Spleen (tissue), 11 donors: ENCODE results near the gene TMC7. TPM values are rescaled to one million over a fixed set of nuclear protein-coding genes. Genes with fewer than 3 reads are reported as not detected.

Experiments used
- DNase-seq: peaks from one replicate; pipeline ENCODE4 v3.0.0-alpha.2; 2020
- H3K27ac ChIP-seq, 8 donors: fragments of 200-600 bp; sonication (generic) in 7 of 8; 1 replicate in 4 of 8; 2 replicates in 4 of 8; pipeline versions ENCODE4 v1.5.0 to v1.8.0; 2016 to 2021; ENCODE audit warnings: inconsistent platforms in 4 of 8, mild to moderate bottlenecking in 4 of 8, moderate library complexity in 1 of 8
- H3K27me3 ChIP-seq, 7 donors: fragments of 200-600 bp; sonication (generic) in 6 of 7; replicated peaks in 1 of 7; 1 replicate in 4 of 7; 2 replicates in 3 of 7; pipeline versions ENCODE4 v1.5.0 to v1.8.0; 2016 to 2021; ENCODE audit warnings: inconsistent platforms in 3 of 7, mild to moderate bottlenecking in 1 of 7
- H3K36me3 ChIP-seq, 6 donors: fragments of 200-600 bp; sonication (generic) in 5 of 6; 1 replicate in 4 of 6; 2 replicates in 2 of 6; pipeline versions ENCODE4 v1.5.0 to v1.8.0; 2016 to 2021; ENCODE audit warnings: inconsistent platforms in 2 of 6
- H3K4me1 ChIP-seq, 6 donors: fragments of 200-600 bp; sonication (generic) in 5 of 6; 1 replicate in 3 of 6; 2 replicates in 3 of 6; pipeline versions ENCODE4 v1.5.0 to v1.8.0; 2016 to 2021; ENCODE audit warnings: inconsistent platforms in 3 of 6
- H3K4me3 ChIP-seq, 8 donors: fragments of 200-600 bp; sonication (generic) in 7 of 8; 1 replicate in 4 of 8; 2 replicates in 4 of 8; pipeline versions ENCODE4 v1.5.0 to v1.8.0; 2016 to 2021; ENCODE audit warnings: inconsistent platforms in 4 of 8, mild to moderate bottlenecking in 4 of 8, moderate library complexity in 2 of 8
- H3K9me3 ChIP-seq, 8 donors: fragments of 200-600 bp; sonication (generic) in 7 of 8; 1 replicate in 4 of 8; 2 replicates in 4 of 8; pipeline versions ENCODE4 v1.5.0 to v1.8.0; 2016 to 2021; ENCODE audit warnings: inconsistent platforms in 4 of 8
- POLR2A ChIP-seq, 3 donors: fragments of 450-650 bp; IDR thresholded peaks; one replicate each; pipeline ENCODE4 v1.5.1; 2017; ENCODE audit warnings: antibody characterized with exemption in 3 of 3, mild to moderate bottlenecking in 1 of 3
- POLR2AphosphoS5 ChIP-seq, 3 donors: sonication (generic); formaldehyde crosslinking; IDR thresholded peaks; one replicate each; pipeline ENCODE4 v1.5.1; 2017; ENCODE audit warnings: antibody characterized with exemption in 3 of 3
- WGBS, 5 donors: extraction: QIAGEN DNeasy Blood & Tissue Kit in 3 of 5; methylation state at CpG; one replicate each; pipeline versions ENCODE4 v1.1.5 to v1.1.7; 2013 to 2018; 5-methylcytosine and 5-hydroxymethylcytosine counted together
- intact Hi-C: fragments of 100-400 bp; cut with DNase I; formaldehyde crosslinking; loops from one replicate; pipeline ENCODE4 v1.15.0; 2023; ENCODE audit warnings: low total_unique reads
- polyA plus RNA-seq, 3 donors: library from polyadenylated mRNA; stranded (reverse); fragments of 200-250 nt; gene quantifications; one replicate each; pipeline ENCODE4 v1.2.1, GENCODE V29; 2013
- total RNA-seq, 7 donors: library from RNA; depleted of rRNA in 3 of 7; stranded (reverse); fragments of >200 nt in 3 of 7; fragmentation: NEBNext Ultra II Directional in 4 of 7; extraction: Animal tissue kit (Norgen Biotek cat#: 25700) in 4 of 7; gene quantifications; one replicate each; pipeline versions ENCODE4 v1.1.0 to v1.2.1, GENCODE V29; 2016 to 2021
- TF ChIP-seq, protein P1 (sequence below), 11 experiments: fragments of 200-600 bp in 7 of 11; fragments of 450-650 bp in 4 of 11; sonication (generic) in 4 of 11; IDR thresholded peaks in 8 of 11; conservative IDR thresholded peaks in 3 of 11; 1 replicate in 7 of 11; 2 replicates in 4 of 11; pipeline versions ENCODE4 v1.4.0 to v1.8.0; 2016 to 2021; ENCODE audit warnings: antibody characterized with exemption in 11 of 11, inconsistent platforms in 4 of 11, mild to moderate bottlenecking in 1 of 11
- donor health status: healthy with polysubstance abuse.
- donor health status: DM: no; HTN: no; CAD: no; lungs with moderate emphysema.
- donor health status: DM: no; HTN: no; CAD: no.
- donor health status: Bipolar disorder and iron deficiency.
- donor health status: healthy.
- donor health status: DM: no; HTN: no; CAD: no.
- donor health status: DM: yes; HTN: yes; CAD: no.

Gene TMC7
- total and polyA plus RNA-seq, 10 donors = 0.15 to 0.60 (median 0.37) TPM

GRCh38 chr16:19088341-19088916, 104.7 kb downstream of the TMC7 start:
- DNase-seq = no peak
- H3K27ac ChIP-seq = no peak overlapping the region
- H3K4me1 ChIP-seq = peaks cover 6 to 17% (median 12%) of the 10 kb centered on the region in 6 donors
- WGBS, 5 donors = 81 to 92% (median 86%) methylated on average over 5 of the region's 5 CpGs
- H3K36me3 ChIP-seq = no peaks in the 10 kb centered on the region
- no peak overlapping the region for H3K4me3 ChIP-seq
- no peak for TF ChIP-seq POLR2AphosphoS5 (IDR thresholded peaks at IDR 0.05)
- no peak for TF ChIP-seq POLR2A (IDR thresholded peaks at IDR 0.05)
- TF ChIP-seq, protein P1, sequence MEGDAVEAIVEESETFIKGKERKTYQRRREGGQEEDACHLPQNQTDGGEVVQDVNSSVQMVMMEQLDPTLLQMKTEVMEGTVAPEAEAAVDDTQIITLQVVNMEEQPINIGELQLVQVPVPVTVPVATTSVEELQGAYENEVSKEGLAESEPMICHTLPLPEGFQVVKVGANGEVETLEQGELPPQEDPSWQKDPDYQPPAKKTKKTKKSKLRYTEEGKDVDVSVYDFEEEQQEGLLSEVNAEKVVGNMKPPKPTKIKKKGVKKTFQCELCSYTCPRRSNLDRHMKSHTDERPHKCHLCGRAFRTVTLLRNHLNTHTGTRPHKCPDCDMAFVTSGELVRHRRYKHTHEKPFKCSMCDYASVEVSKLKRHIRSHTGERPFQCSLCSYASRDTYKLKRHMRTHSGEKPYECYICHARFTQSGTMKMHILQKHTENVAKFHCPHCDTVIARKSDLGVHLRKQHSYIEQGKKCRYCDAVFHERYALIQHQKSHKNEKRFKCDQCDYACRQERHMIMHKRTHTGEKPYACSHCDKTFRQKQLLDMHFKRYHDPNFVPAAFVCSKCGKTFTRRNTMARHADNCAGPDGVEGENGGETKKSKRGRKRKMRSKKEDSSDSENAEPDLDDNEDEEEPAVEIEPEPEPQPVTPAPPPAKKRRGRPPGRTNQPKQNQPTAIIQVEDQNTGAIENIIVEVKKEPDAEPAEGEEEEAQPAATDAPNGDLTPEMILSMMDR (IDR thresholded peaks at IDR 0.05 in 8 of 11, conservative IDR thresholded peaks at IDR 0.05 in 3 of 11) = no peak
- H3K9me3 ChIP-seq = peaks cover 0 to 5% (median 0%) of the 10 kb centered on the region in 8 donors
- intact Hi-C loops = loop anchor here (5.0 to 10.0 kb wide), 2 partner anchors 86 to 414 kb away; no protein-coding TSS in a partner anchor
- peaks cover 0 to 21% (median 0%) of the 10 kb centered on the region in 7 donors for H3K27me3 ChIP-seq

DNA sequence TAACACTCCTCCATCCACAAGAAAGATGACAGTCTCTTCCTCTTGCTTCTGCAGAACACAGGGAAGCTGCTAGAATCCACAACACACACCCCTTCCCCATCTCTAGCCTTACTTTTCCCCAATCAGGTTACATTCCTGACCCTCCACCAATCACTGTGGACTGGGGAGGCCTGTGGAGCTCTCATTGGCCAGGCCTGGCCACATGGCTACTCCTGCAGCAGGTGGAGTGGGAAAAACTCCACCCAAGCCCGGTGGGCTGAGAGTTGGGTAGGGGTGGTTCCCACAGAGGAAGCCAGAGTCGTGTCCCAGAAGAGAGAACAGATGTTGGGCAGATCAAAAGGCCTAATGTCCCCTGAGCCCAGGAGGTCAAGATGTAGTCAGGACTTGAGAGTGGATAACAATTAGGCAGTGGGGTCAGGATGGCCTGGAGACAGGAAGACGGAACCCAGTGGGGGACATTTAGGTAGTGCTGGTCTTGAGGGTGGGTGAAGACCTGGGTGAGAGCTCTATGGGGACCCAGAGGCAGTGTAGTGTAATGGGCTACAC, 105.7 kb downstream of the TMC7 start:
- peaks cover 6 to 17% (median 12%) of the 10 kb centered on the region in 6 donors for H3K4me1 ChIP-seq
- 66 to 84% (median 78%) methylated on average over 3 of the region's 3 CpGs for WGBS, 5 donors
- intact Hi-C loops = loop anchor here (5.0 to 10.0 kb wide), 2 partner anchors 85 to 413 kb away; no protein-coding TSS in a partner anchor
- no peaks in the 10 kb centered on the region for H3K36me3 ChIP-seq
- no peak for DNase-seq
- peaks cover 0 to 5% (median 0%) of the 10 kb centered on the region in 8 donors for H3K9me3 ChIP-seq
- H3K27me3 ChIP-seq = peaks cover 0 to 21% (median 0%) of the 10 kb centered on the region in 7 donors
- no peak overlapping the region for H3K27ac ChIP-seq
- H3K4me3 ChIP-seq = no peak overlapping the region
- TF ChIP-seq POLR2AphosphoS5 (IDR thresholded peaks at IDR 0.05) (no peak), POLR2A (IDR thresholded peaks at IDR 0.05) (no peak)
- TF ChIP-seq, protein P1 (IDR thresholded peaks at IDR 0.05 in 8 of 11, conservative IDR thresholded peaks at IDR 0.05 in 3 of 11) = no peak

DNA sequence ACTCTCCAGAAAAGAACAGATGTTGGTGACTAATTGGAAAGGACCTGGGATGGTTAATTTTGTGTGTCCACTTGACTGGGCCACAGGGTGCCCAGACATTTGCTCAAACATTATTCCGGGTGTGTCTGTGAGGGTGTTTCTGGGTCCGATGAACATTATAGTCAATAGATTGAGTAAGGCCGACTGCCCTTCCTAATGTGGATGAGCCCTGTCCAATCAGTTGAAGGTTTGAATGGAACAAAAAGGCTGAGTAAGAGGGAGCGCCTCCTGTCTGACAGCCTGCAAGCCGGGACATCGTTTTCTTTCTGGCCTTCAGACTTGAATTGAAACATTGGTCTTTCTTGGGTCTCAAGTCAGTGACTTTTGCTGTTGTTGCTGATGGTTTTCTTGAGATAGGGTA, 107.2 kb downstream of the TMC7 start:
- intact Hi-C loops = no loop called here
- Histone ChIP-seq H3K27me3 (peaks cover 0 to 13% (median 0%) of the 10 kb centered on the region in 7 donors), H3K4me1 (peaks cover 6 to 12% (median 10%) of the 10 kb centered on the region in 6 donors), H3K9me3 (peaks cover 0 to 5% (median 0%) of the 10 kb centered on the region in 8 donors), H3K27ac (no peak overlapping the region), H3K4me3 (no peak overlapping the region), H3K36me3 (no peaks in the 10 kb centered on the region)
- DNase-seq = no peak
- WGBS, 5 donors = 93 to 96% (median 94%) methylated on average over 6 of the region's 6 CpGs
- TF ChIP-seq, protein P1 (IDR thresholded peaks at IDR 0.05 in 8 of 11, conservative IDR thresholded peaks at IDR 0.05 in 3 of 11) = no peak
- no peak for TF ChIP-seq POLR2A (IDR thresholded peaks at IDR 0.05)
- TF ChIP-seq POLR2AphosphoS5 (IDR thresholded peaks at IDR 0.05) = no peak

DNA sequence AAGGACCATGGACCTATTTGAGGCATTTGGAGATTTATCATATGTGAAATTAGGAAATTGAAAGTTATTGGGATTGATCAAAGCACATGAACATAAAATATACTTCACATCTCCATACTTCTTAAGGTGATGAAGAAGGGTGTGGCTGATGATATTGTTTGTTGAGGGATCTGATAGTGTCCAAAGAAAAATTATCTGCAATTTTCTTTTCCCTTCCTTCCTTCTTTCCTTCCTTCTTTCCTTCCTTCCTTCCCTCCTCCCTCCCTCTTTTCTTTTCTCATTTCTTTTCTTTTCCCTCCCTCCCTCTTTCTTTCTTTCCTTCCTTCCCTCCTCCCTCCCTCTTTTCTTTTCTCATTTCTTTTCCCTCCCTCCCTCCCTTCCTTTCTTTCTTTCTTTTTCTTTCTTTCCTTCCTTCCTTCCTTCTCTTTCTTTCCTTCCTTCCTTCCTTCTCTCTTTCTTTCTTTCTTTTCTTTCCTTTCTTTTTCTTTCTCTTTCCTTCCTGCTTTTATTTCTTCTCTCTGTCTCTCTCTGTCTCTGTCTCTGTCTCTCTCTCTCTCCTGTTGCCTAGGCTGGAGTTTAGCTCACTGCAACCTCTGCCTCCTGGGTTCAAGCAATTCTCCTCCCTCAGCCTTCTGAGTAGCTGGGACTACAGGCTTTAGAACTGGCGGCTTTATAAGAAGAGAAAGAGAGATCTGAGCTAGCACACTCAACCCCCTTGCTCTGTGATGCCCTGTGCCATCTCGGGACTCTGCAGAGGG, 109.1 kb downstream of the TMC7 start:
- Histone ChIP-seq H3K4me3 (no peak overlapping the region), H3K36me3 (no peaks in the 10 kb centered on the region), H3K27me3 (no peaks in the 10 kb centered on the region), H3K9me3 (peaks cover 0 to 5% (median 0%) of the 10 kb centered on the region in 8 donors), H3K4me1 (no peaks in the 10 kb centered on the region), H3K27ac (no peak overlapping the region)
- DNase-seq = no peak
- TF ChIP-seq POLR2AphosphoS5 (IDR thresholded peaks at IDR 0.05) (no peak), POLR2A (IDR thresholded peaks at IDR 0.05) (no peak)
- TF ChIP-seq, protein P1 (IDR thresholded peaks at IDR 0.05 in 8 of 11, conservative IDR thresholded peaks at IDR 0.05 in 3 of 11) = no peak
- intact Hi-C loops = no loop called here
- 82 to 89% (median 85%) methylated on average over 2 of the region's 2 CpGs for WGBS, 5 donors
